ENCODE measurements around the gene PPP6R2.

GRCh38 chr22:50422961-50423815, 80.1 kb downstream of the PPP6R2 start:
- TF ChIP-seq, protein P1, sequence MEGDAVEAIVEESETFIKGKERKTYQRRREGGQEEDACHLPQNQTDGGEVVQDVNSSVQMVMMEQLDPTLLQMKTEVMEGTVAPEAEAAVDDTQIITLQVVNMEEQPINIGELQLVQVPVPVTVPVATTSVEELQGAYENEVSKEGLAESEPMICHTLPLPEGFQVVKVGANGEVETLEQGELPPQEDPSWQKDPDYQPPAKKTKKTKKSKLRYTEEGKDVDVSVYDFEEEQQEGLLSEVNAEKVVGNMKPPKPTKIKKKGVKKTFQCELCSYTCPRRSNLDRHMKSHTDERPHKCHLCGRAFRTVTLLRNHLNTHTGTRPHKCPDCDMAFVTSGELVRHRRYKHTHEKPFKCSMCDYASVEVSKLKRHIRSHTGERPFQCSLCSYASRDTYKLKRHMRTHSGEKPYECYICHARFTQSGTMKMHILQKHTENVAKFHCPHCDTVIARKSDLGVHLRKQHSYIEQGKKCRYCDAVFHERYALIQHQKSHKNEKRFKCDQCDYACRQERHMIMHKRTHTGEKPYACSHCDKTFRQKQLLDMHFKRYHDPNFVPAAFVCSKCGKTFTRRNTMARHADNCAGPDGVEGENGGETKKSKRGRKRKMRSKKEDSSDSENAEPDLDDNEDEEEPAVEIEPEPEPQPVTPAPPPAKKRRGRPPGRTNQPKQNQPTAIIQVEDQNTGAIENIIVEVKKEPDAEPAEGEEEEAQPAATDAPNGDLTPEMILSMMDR (IDR thresholded peaks at IDR 0.05) = no peak
- no peak for TF ChIP-seq POLR2AphosphoS5 (IDR thresholded peaks at IDR 0.05)
- TF ChIP-seq POLR2A (IDR thresholded peaks at IDR 0.05) = no peak
- no peak for TF ChIP-seq EP300 (IDR thresholded peaks at IDR 0.05)
